Fibroblast of skin of left biceps (primary cell): ENCODE data around the gene C4orf50.

Source experiments
- DNase-seq, 2 experiments: peaks; one replicate each; pipeline ENCODE4 v3.0.0-alpha.2; 2013; ENCODE audit warnings: low read depth in 2 of 2

C4orf50 gene

GRCh38 chr4:5992828-5993321 is 25.4 kb downstream of the C4orf50 start:
- DNase-seq, result no peak

- no peak for DNase-seq
Measured at GRCh38 chr4:5992171-5992827, 25.9 kb downstream of the C4orf50 start.

DNA sequence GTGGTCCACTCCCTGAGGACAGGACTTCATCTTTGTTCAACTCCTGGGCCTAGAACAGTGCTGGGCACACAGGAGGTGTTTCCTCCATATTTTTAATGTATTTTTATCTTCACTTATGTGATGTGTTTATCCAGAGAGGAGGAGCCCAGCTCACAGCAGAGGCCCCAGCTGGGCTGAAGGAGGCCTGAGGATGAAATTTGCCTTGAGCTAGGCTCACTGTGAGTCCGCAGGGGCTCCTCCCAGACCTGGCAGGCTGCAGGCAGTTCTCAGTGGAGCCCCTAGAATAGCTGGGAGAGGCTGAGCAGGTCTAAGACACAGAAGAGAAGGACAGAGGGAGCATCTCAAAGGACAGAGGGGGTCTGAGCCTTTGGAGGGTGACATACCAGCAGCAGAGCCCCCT is 26.8 kb downstream of the C4orf50 start:
- DNase-seq, result no peak

GRCh38 chr4:5990446-5991160 is 27.6 kb downstream of the C4orf50 start:
- no peak for DNase-seq

DNA sequence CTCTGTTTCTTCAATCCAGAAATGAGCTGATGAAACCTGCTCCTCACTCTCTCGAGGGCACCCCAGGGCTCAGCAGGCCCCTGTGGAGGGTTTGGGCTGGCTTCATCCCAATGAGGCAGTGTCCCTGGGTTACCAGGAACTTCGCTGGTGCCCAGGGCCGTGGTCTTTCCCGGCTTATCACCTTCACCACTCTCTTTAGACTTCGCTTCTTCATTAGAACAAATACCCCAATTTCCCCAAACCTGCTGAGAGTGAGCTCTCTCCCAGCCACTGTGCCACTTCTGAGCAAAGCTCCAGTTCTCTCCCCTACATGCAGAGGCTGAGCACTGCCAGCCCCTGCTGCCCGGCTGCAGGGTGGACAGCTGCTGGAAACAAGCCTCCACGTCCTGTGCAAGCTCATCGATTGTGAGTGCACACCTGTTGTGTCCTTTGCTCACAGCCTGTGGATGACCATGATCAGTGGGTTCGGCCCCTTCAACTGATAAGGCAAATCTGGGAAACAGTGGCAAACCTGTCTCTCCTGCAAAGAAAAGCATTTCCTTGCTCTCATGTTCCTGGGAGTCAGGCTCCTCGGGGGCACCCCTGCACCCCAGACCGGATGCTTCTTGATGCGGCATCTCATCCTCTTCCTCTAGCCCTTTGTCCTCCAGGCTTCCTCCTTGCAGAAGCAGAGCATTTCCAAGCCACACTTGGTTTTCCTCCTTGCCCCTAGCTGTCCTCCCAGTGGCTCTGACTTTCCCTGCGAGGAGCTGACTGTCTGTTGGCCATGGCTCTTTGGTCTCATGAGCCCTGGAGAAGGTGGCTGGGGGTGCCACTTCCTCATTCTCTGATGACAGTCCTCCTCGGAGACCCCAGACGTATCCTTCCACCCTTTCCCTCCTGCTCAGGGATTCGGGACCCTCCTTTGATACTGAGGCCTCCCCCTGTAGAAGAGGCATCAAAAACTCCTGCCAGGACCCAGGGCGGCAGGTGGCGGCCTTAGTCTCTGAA is 28.7 kb downstream of the C4orf50 start:
- DNase-seq, result no peak

DNA sequence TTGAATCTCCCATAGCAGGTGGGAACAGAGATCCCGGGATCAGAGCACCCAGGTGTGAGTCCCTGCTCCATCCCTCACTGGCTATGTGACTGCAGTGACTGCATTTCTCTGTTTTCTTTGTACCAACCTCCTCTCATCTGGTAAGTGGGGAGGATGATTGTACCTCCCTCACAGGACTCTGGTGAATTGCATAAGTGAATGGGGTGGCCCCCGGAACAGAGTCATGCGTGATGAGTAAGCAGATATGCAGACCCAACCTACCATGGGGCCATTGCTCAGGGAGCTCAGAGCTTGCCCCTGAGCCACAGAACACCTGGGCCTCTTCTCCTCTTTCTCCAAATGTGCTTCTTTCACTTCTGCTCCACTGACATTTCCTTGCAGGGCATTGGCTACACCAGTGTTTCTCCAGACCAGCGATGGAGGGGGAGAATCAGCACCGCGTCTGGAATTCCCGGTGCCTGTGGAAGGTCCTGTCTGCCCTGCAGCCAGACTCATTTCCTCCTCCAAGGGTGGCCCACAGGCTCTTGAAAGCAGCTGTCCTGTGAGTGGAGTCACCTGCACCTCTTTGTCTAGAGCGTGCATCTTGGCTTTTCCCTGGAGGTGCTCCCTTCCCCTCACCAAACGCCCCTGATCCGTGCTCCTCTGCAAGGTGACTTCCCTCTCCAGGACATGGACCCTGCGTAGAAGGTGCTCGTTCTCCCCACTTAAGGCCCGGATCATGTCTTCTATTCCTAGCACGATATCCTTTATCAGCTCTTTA is 30.0 kb downstream of the C4orf50 start:
- no peak for DNase-seq

- DNase-seq, result no peak
Measured at GRCh38 chr4:5984843-5985242, 33.4 kb downstream of the C4orf50 start.

DNA sequence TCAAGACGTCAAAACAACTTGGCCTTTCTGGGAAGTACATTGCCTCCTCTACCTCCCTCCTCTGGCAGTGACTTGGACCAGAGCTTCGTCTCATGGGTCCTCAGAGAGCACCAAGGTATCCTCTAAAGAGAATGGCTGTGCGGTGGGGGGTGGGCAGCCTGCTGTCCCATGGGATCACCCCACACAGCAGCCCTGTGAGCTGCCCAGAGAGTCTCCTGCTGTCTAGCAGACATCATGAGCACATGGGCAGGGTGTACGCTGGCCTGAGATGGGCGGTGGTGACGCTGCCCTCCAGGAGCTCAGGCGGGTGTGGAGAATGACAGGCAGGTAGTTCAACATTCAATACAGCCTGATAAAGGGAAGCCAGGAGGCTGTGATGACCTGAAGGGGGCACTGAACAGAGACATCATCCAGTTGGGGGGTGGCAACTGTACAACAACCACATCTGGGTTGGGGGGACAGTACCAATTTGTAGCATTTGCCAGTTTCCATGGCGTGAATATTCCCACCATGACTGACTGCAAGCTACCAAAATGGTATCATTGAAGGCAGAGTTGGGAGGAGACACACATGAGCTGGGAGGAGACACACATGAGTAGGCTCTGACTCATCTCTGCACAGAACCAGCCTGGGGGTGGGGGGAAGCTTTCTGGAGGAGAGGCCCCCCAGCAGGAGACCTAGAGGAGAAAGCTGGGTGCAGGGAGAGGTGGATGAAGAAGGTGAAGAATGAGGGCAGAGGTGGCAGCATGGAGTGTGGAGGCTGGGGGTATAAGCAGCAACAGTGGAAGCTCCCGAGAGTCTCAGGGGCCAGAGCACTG is 35.9 kb downstream of the C4orf50 start:
- no peak for DNase-seq

GRCh38 chr4:5980436-5981155 is 37.6 kb downstream of the C4orf50 start:
- no peak for DNase-seq

GRCh38 chr4:5979981-5980380 is 38.2 kb downstream of the C4orf50 start:
- no peak for DNase-seq

- DNase-seq, result no peak
Measured at GRCh38 chr4:5976921-5977320, 41.3 kb downstream of the C4orf50 start.

- DNase-seq, result no peak
Measured at GRCh38 chr4:5976431-5976830, 41.8 kb downstream of the C4orf50 start.

GRCh38 chr4:5974321-5974720 is 43.9 kb downstream of the C4orf50 start:
- DNase-seq, result no peak

GRCh38 chr4:5973486-5974220 is 44.6 kb downstream of the C4orf50 start:
- DNase-seq, result no peak

DNA sequence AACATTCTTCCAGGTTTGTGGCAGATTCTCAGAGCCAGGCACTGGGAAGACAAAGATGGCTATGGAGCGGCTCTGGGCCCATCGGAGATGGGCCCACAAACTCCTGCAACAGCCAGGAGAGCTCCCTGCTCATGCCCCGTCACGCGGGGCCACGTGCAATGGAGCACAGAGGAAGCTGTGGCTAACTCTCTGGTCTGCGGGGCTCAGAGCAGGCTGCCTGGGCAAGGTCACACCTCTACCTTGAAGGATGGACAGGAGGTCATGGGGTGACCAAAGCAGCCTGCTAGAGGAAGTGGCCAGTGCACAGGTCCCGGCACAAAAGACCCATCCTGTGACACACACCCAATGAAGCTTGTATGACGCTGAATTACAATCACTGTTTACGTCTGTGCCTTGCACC is 45.2 kb downstream of the C4orf50 start:
- no peak for DNase-seq

- DNase-seq, result no peak
Measured at GRCh38 chr4:5972571-5972970, 45.7 kb downstream of the C4orf50 start.

DNA sequence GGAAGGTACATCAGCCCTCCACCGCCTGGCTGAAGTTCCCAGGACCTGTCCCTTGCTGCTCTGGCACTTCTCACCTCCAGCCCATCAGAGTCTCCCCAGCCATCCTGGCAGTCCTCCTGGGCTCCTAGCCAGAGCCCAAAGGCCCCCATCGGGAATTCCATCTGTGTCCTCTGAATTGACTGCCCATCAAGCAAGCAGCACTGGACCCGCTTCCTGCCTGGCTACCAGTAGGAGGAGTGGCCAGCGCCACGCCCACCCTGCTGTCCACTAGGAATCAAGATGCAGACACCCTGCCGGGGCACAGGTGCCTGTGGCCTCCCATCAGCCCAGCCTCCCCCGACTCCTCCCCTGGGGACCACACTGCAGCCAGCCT is 47.2 kb downstream of the C4orf50 start:
- no peak for DNase-seq

- no peak for DNase-seq
Measured at GRCh38 chr4:5970381-5971077, 47.7 kb downstream of the C4orf50 start.

DNA sequence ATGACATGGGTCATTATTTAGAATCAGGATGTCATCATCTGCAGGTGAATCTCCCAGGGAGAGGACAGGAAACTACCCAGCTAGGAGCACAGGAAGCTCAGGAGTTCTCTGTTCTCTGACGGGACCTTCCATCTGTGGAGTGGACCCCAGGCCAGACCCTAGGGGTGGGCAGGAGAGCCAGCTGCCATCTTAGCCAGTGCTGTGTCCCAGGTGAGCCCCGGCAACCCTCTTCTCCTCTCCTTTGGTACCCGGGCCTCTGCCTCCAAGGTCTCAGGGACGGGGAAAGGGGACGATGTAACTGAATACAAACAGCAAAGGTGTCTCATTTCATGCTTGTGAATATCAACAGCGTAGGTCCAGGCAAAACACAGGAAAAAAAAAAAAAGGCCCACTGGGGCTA is 48.5 kb downstream of the C4orf50 start:
- no peak for DNase-seq
